Endothelial cell of umbilical vein (primary cell): Measurements from ENCODE around the gene SLC35F2. TPM values are rescaled to one million over a fixed set of nuclear protein-coding genes. Genes with fewer than 3 reads are reported as not detected.

ENCODE experiments used
- BruUV-seq: library from RNA; stranded (reverse); fragments of 400-500 nt; replicated peaks from 2 replicates; lab custom pipeline; 2021; lab: Mats Ljungman, UMichigan
- CTCF ChIA-PET: fragments of 300-600, 350-600 bp; sonication (Branson Sonifier 250); formaldehyde crosslinking; loops from one replicate; lab custom pipeline; 2021; ENCODE audit warnings: antibody characterized with exemption, inconsistent platforms; lab: Charles Lee
- POLR2A ChIA-PET: fragments of 300-600, 350-600 bp; sonication (Branson Sonifier 250); formaldehyde crosslinking; loops from one replicate; lab custom pipeline; 2021; ENCODE audit warnings: antibody characterized with exemption, inconsistent platforms; lab: Charles Lee
- DNase-seq: peaks from one replicate; pipeline ENCODE4 v3.0.0-alpha.2; 2011; ENCODE audit warnings: low read depth, low spot score
- FAIRE-seq: peaks from 2 replicates; lab custom pipeline; 2011; peaks lifted over from hg19 to GRCh38; lab: Jason Lieb, UNC
- H2AFZ ChIP-seq: 2 replicates; pipeline ENCODE4 v1.6.0; 2012; ENCODE audit warnings: low read depth, low read length, control low read depth, inconsistent platforms
- H3K27ac ChIP-seq: 2 replicates; pipeline ENCODE4 v1.5.1; 2011; ENCODE audit warnings: low read depth, mild to moderate bottlenecking, control low read depth, low read length, moderate library complexity; ENCODE audit not compliant: insufficient read depth
- H3K27me3 ChIP-seq, 2 experiments: 2 replicates each; pipeline versions ENCODE4 v1.6.0 to v1.6.1; 2011; ENCODE audit warnings: low read length in 2 of 2, mixed read lengths in 1 of 2; ENCODE audit not compliant: control insufficient read depth in 2 of 2, insufficient read depth in 2 of 2
- H3K36me3 ChIP-seq, 2 experiments: 2 replicates in 1 of 2; 3 replicates in 1 of 2; pipeline ENCODE4 v1.5.1; 2011; ENCODE audit warnings: low read length in 2 of 2, mild to moderate bottlenecking in 1 of 2, moderate library complexity in 1 of 2; ENCODE audit not compliant: control insufficient read depth in 2 of 2, insufficient read depth in 2 of 2; ENCODE audit errors: extremely low read depth in 1 of 2
- H3K4me1 ChIP-seq: 3 replicates; pipeline ENCODE4 v1.5.1; 2011; ENCODE audit warnings: mild to moderate bottlenecking, low read length; ENCODE audit not compliant: control insufficient read depth, insufficient read depth; ENCODE audit errors: extremely low read depth
- H3K4me2 ChIP-seq: 2 replicates; pipeline ENCODE4 v1.6.1; 2011; ENCODE audit warnings: low read length, control low read depth, mixed read lengths; ENCODE audit not compliant: insufficient read depth
- H3K4me3 ChIP-seq, 3 experiments: fragments of 200-600 bp in 1 of 3; sonication (generic), shearing (Covaris generic) in 1 of 3; replicated peaks in 1 of 3; 2 replicates each; pipeline ENCODE4 v1.5.1; 2011 to 2016; ENCODE audit warnings: control low read depth in 3 of 3, low read length in 3 of 3, mild to moderate bottlenecking in 2 of 3, inconsistent platforms in 1 of 3, low read depth in 1 of 3, moderate library complexity in 1 of 3; ENCODE audit not compliant: insufficient read depth in 1 of 3
- H3K79me2 ChIP-seq: 2 replicates; pipeline ENCODE4 v1.6.0; 2012; ENCODE audit warnings: low read length, inconsistent platforms; ENCODE audit not compliant: control insufficient read depth, insufficient read depth
- H3K9ac ChIP-seq: replicated peaks from 2 replicates; pipeline ENCODE3; 2011; ENCODE audit warnings: low read length, control low read depth; ENCODE audit not compliant: insufficient read depth; ENCODE audit errors: extremely low read depth
- H3K9me1 ChIP-seq: replicated peaks from 3 replicates; pipeline ENCODE4 v1.6.0; 2011; ENCODE audit warnings: mild to moderate bottlenecking, low read length; ENCODE audit not compliant: control insufficient read depth, insufficient read depth; ENCODE audit errors: extremely low read depth
- H3K9me3 ChIP-seq: replicated peaks from 2 replicates; pipeline ENCODE4 v1.5.1; 2012; ENCODE audit warnings: low read length, inconsistent platforms; ENCODE audit not compliant: control insufficient read depth, insufficient read depth
- H4K20me1 ChIP-seq: replicated peaks from 2 replicates; pipeline ENCODE3; 2011; ENCODE audit warnings: mild to moderate bottlenecking, low read length; ENCODE audit not compliant: control insufficient read depth, insufficient read depth; ENCODE audit errors: extremely low read depth
- EZH2 ChIP-seq: IDR thresholded peaks from 2 replicates; pipeline ENCODE4 v1.6.1; 2012; ENCODE audit warnings: borderline replicate concordance, low read depth, mild to moderate bottlenecking, moderate library complexity, low read length, inconsistent platforms; ENCODE audit not compliant: severe bottlenecking
- FOS ChIP-seq: IDR thresholded peaks from 2 replicates; pipeline ENCODE4 v1.6.1; 2011; ENCODE audit warnings: mild to moderate bottlenecking, low read length, moderate library complexity, borderline replicate concordance; ENCODE audit not compliant: insufficient read depth
- GATA2 ChIP-seq: IDR thresholded peaks from 2 replicates; pipeline ENCODE4 v1.7.0; 2011; ENCODE audit warnings: low read depth, mild to moderate bottlenecking, moderate library complexity, mixed read lengths, low read length; ENCODE audit not compliant: insufficient read length, insufficient read depth
- POLR2AphosphoS5 ChIP-seq: IDR thresholded peaks from 2 replicates; pipeline ENCODE4 v1.6.1; 2012; ENCODE audit warnings: low read depth, mild to moderate bottlenecking, control low read depth, low read length, moderate library complexity; ENCODE audit not compliant: insufficient read depth
- dilution Hi-C: fragments of 300-500 bp; cut with MboI; formaldehyde crosslinking; loops from one replicate; pipeline ENCODE4 v1.15.0; 2019; ENCODE audit warnings: low sequenced_read_pairs; ENCODE audit not compliant: extremely low pct_ligation_motif_present
- intact Hi-C: fragments of 100-400 bp; cut with micrococcal nuclease; formaldehyde crosslinking; loops from one replicate; pipeline ENCODE4 v1.10.0; 2022
- polyA plus RNA-seq, 4 experiments: library from polyadenylated mRNA; depleted of rRNA in 3 of 4; stranded (reverse) in 3 of 4; unstranded in 1 of 4; fragments of >200 nt; gene quantifications; 2 replicates each; pipeline versions ENCODE4 v1.2.1 to v1.2.3, GENCODE V29; 2011 to 2012; ENCODE audit warnings: missing spikeins in 1 of 4
- total RNA-seq: library from RNA; stranded (reverse); gene quantifications from 2 replicates; pipeline ENCODE4 v1.2.3, GENCODE V29; 2021
- TF ChIP-seq, protein P1 (sequence below), 2 donors: IDR thresholded peaks; 1 replicate in 1 of 2; 2 replicates in 1 of 2; pipeline ENCODE4 v1.5.1; 2011; ENCODE audit warnings: low read length in 2 of 2, mild to moderate bottlenecking in 2 of 2, moderate library complexity in 2 of 2, control low read depth in 1 of 2, inconsistent platforms in 1 of 2, low read depth in 1 of 2; ENCODE audit not compliant: insufficient read depth in 1 of 2; ENCODE audit errors: extremely low read depth in 1 of 2
- TF ChIP-seq, protein P2 (sequence below): IDR thresholded peaks from 2 replicates; pipeline ENCODE4 v1.6.1; 2011; ENCODE audit not compliant: insufficient read depth, insufficient read length

SLC35F2 gene
- total and polyA plus RNA-seq, 2 donors (not counting 3 experiments of a cell fraction or from before 2014, with no cell fraction given) = 41.0 to 59.7 TPM

DNA sequence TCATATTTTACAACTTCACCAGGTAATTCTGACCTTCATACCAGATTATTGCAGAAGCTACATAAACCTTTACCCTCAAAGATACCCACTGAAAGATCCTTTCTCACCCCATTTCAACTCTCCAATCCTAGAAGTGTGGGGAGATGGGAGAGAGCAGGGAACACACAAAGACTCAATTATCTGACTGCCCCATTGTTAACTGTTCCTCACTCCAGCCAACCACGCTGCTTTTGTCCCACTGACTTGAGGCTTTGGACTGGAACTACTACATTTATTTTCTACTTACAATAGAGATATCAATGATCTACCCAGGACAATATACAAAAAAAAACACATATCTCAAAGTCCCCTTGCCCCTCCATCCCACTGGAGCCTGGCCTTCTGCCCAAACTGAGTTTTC lies 102.0 kb downstream of the SLC35F2 start:
- no peaks in the 10 kb centered on the region for H4K20me1 ChIP-seq
- intact Hi-C loops = no loop called here
- no peak overlapping the region for H3K9ac ChIP-seq
- H3K36me3 ChIP-seq = no peaks in the 10 kb centered on the region
- no peak overlapping the region for H3K27ac ChIP-seq
- peaks cover 3 to 5% of the 10 kb centered on the region in 2 experiments for H3K27me3 ChIP-seq
- no peak for DNase-seq
- H3K4me2 ChIP-seq = no peak overlapping the region
- H3K4me3 ChIP-seq = no peak overlapping the region
- no peak overlapping the region for H2AFZ ChIP-seq
- no peaks in the 10 kb centered on the region for H3K4me1 ChIP-seq
- no peak for FAIRE-seq
- no TSS peak for BruUV-seq
- ChIA-PET CTCF (interaction anchor here (1.5 kb wide), 1 partner anchor 193 kb away, joined by 4 read pairs; no protein-coding TSS in a partner anchor), POLR2A (no interaction called here)
- H3K9me1 ChIP-seq = no peaks in the 10 kb centered on the region
- TF ChIP-seq POLR2AphosphoS5 = no peak
- no peaks in the 10 kb centered on the region for H3K79me2 ChIP-seq
- no peaks in the 10 kb centered on the region for H3K9me3 ChIP-seq
- dilution Hi-C loops = no loop called here

DNA sequence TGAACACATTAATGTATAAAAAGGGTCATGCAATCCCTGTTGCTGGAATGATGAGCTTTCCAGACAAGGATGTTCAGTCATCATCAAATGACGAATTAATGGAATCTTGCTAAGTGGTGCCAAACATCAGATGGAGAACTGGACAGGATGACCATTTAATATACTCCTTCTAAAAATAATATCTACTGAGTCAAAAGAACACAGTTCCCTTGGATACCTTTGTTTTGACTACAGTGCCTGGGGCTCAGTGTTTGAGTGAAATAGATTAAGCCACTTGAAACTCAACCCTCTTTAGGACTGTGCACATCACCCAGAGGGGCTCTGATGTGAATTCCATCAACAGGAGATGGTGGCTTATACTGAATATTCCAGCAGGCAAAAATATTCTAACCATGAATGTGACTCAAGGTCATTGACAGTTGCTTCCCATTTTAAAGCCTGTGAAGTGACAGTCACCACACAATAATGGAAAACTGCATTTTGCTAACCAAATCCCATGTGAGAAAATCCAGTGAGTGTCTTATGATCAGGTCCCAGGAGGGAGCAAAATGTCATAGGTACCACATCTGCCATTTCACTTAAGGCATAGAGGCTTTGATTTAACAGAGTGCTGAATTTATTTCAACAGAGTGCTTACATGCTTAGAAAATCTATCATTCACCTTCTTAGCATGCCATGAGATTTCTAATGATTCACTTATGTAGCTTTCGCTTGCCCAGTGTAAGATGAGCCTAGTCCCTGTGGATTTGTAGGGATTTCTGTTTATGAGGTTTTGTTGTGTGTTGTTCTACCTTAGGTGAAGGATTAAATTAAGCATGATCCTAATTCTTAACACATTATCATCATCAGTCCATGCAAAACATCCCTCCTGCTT lies 105.4 kb downstream of the SLC35F2 start:
- no peak overlapping the region for H3K27ac ChIP-seq
- dilution Hi-C loops = no loop called here
- DNase-seq = no peak
- no peak overlapping the region for H3K4me3 ChIP-seq
- H3K36me3 ChIP-seq = no peaks in the 10 kb centered on the region
- intact Hi-C loops = no loop called here
- CTCF ChIA-PET = interaction anchor here (1.2 kb wide), 1 partner anchor 16 kb away, joined by 3 read pairs; no protein-coding TSS in a partner anchor
- no peaks in the 10 kb centered on the region for H3K79me2 ChIP-seq
- H4K20me1 ChIP-seq = no peaks in the 10 kb centered on the region
- no peaks in the 10 kb centered on the region for H3K9me1 ChIP-seq
- BruUV-seq = no TSS peak
- no peak overlapping the region for H3K9ac ChIP-seq
- TF ChIP-seq FOS = no peak
- TF ChIP-seq GATA2 = no peak
- TF ChIP-seq, protein P1, sequence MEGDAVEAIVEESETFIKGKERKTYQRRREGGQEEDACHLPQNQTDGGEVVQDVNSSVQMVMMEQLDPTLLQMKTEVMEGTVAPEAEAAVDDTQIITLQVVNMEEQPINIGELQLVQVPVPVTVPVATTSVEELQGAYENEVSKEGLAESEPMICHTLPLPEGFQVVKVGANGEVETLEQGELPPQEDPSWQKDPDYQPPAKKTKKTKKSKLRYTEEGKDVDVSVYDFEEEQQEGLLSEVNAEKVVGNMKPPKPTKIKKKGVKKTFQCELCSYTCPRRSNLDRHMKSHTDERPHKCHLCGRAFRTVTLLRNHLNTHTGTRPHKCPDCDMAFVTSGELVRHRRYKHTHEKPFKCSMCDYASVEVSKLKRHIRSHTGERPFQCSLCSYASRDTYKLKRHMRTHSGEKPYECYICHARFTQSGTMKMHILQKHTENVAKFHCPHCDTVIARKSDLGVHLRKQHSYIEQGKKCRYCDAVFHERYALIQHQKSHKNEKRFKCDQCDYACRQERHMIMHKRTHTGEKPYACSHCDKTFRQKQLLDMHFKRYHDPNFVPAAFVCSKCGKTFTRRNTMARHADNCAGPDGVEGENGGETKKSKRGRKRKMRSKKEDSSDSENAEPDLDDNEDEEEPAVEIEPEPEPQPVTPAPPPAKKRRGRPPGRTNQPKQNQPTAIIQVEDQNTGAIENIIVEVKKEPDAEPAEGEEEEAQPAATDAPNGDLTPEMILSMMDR (IDR thresholded peaks at IDR 0.05; ENCODE audit: extremely low read depth in 1 of 2, insufficient read depth in 1 of 2, low read depth in 1 of 2, low read length in 2 of 2) = no peak
- TF ChIP-seq, protein P2, sequence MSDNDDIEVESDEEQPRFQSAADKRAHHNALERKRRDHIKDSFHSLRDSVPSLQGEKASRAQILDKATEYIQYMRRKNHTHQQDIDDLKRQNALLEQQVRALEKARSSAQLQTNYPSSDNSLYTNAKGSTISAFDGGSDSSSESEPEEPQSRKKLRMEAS = no peak
- TF ChIP-seq POLR2AphosphoS5 = no peak
- TF ChIP-seq EZH2 = no peak
- no peaks in the 10 kb centered on the region for H3K9me3 ChIP-seq
- H2AFZ ChIP-seq = no peak overlapping the region
- POLR2A ChIA-PET = no interaction called here
- H3K27me3 ChIP-seq = peaks cover 5 to 7% of the 10 kb centered on the region in 2 experiments
- no peak overlapping the region for H3K4me2 ChIP-seq
- H3K4me1 ChIP-seq = no peaks in the 10 kb centered on the region
- no peak for FAIRE-seq
